GM12878 (cell line): ENCODE results near the gene ENDOU. TPM values are rescaled to one million over a fixed set of nuclear protein-coding genes. Genes with fewer than 3 reads are reported as not detected.

ENCODE experiments used
- ATAC-seq: fragments of 200-7000 bp; cut with Tn5 transposase; 3 replicates; pipeline ENCODE4 v1.9.1; 2020; ENCODE audit warnings: mild to moderate bottlenecking, moderate library complexity
- BruUV-seq: library from RNA; stranded (reverse); fragments of 400-500 nt; replicated peaks from 2 replicates; lab custom pipeline; 2021; lab: Mats Ljungman, UMichigan
- CTCF ChIA-PET: fragments of 300-600 bp; sonication (Branson Sonifier 250); formaldehyde crosslinking; extraction: SDS; loops from one replicate; lab custom pipeline; 2021; ENCODE audit warnings: inconsistent platforms; lab: Yijun Ruan, JAX
- POLR2A ChIA-PET: fragments of 350-600 bp; formaldehyde crosslinking; extraction: SDS; loops from one replicate; lab custom pipeline; 2021; ENCODE audit warnings: inconsistent platforms; lab: Charles Lee
- RAD21 ChIA-PET: fragments of 300-600 bp; sonication (Branson Sonifier 250); formaldehyde crosslinking; loops from one replicate; lab custom pipeline; 2023; ENCODE audit warnings: antibody characterized with exemption; ENCODE audit not compliant: unreplicated experiment; lab: Charles Lee
- SMC1A ChIA-PET: fragments of 300-600 bp; sonication (Branson Sonifier 250); formaldehyde crosslinking; loops from one replicate; lab custom pipeline; 2023; ENCODE audit not compliant: unreplicated experiment, uncharacterized antibody; lab: Charles Lee
- DNase-seq: peaks from one replicate; pipeline ENCODE4 v3.0.0-alpha.2; 2011; ENCODE audit warnings: low read depth, low spot score
- FAIRE-seq: peaks from 3 replicates; lab custom pipeline; 2011; peaks lifted over from hg19 to GRCh38; lab: Jason Lieb, UNC
- H2AFZ ChIP-seq: 2 replicates; pipeline ENCODE4 v1.6.0; 2011; ENCODE audit warnings: low read depth, low read length, control low read depth; ENCODE audit not compliant: control insufficient read depth
- H3K27ac ChIP-seq: 2 replicates; pipeline ENCODE4 v1.5.1; 2011; ENCODE audit warnings: control low read depth; ENCODE audit not compliant: control insufficient read depth, insufficient read depth
- H3K27me3 ChIP-seq, 2 experiments: replicated peaks in 1 of 2; 2 replicates each; pipeline versions ENCODE4 v1.6.0 to v1.6.1; 2011; ENCODE audit warnings: low read length in 1 of 2; ENCODE audit not compliant: control insufficient read depth in 2 of 2, insufficient read depth in 2 of 2
- H3K36me3 ChIP-seq, 2 experiments: 2 replicates each; pipeline ENCODE4 v1.5.1; 2011; ENCODE audit warnings: low read length in 1 of 2; ENCODE audit not compliant: control insufficient read depth in 2 of 2, insufficient read depth in 2 of 2
- H3K4me1 ChIP-seq: 2 replicates; pipeline ENCODE4 v1.6.1; 2011; ENCODE audit warnings: mild to moderate bottlenecking, low read length, moderate library complexity, mixed read lengths; ENCODE audit not compliant: control insufficient read depth, insufficient read depth
- H3K4me2 ChIP-seq: 2 replicates; pipeline ENCODE4 v1.6.0; 2011; ENCODE audit warnings: control low read depth; ENCODE audit not compliant: control insufficient read depth, insufficient read depth
- H3K4me3 ChIP-seq: fragments of 200-600 bp; sonication (generic); 2 replicates; pipeline ENCODE4 v1.5.1; 2016
- H3K79me2 ChIP-seq: 2 replicates; pipeline ENCODE4 v1.6.0; 2011; ENCODE audit warnings: low read length; ENCODE audit not compliant: control insufficient read depth, insufficient read depth
- H3K9ac ChIP-seq: 2 replicates; pipeline ENCODE4 v1.8.0; 2011; ENCODE audit warnings: low read length, control low read depth, mixed read lengths; ENCODE audit not compliant: control insufficient read depth, insufficient read depth
- H3K9me3 ChIP-seq: replicated peaks from 3 replicates; pipeline ENCODE4 v1.5.1; 2011; ENCODE audit warnings: mild to moderate bottlenecking, low read length; ENCODE audit not compliant: control insufficient read depth, insufficient read depth
- H4K20me1 ChIP-seq: 2 replicates; pipeline ENCODE4 v1.6.0; 2011; ENCODE audit not compliant: control insufficient read depth, insufficient read depth
- GABPA ChIP-seq: IDR thresholded peaks from 2 replicates; pipeline ENCODE4 v1.6.1; 2014; ENCODE audit warnings: antibody characterized with exemption, low read depth, mild to moderate bottlenecking, inconsistent platforms
- HDAC2 ChIP-seq: fragments of 200-600 bp; sonication (generic); IDR thresholded peaks from 2 replicates; pipeline ENCODE4 v1.6.1; 2017
- IRF3 ChIP-seq: fragments of 450-650 bp; IDR thresholded peaks from 2 replicates; pipeline ENCODE4 v1.6.1; 2014; ENCODE audit warnings: mild to moderate bottlenecking
- JUND ChIP-seq: IDR thresholded peaks from 2 replicates; pipeline ENCODE4 v1.6.1; 2012; ENCODE audit warnings: low read depth, mild to moderate bottlenecking, low read length, improper control_type of control experiment, moderate library complexity
- KAT2A ChIP-seq: conservative IDR thresholded peaks from 2 replicates; pipeline ENCODE4 v1.6.1; 2011; ENCODE audit warnings: low read depth, low read length; ENCODE audit not compliant: control insufficient read depth
- MXI1 ChIP-seq: fragments of 150-350 bp; IDR thresholded peaks from 2 replicates; pipeline ENCODE4 v1.6.1; 2011; ENCODE audit warnings: low read depth, mild to moderate bottlenecking, inconsistent platforms, low read length, improper control_type of control experiment
- NBN ChIP-seq: fragments of 450-650 bp; IDR thresholded peaks from 2 replicates; pipeline ENCODE4 v1.6.1; 2016
- NFYA ChIP-seq: IDR thresholded peaks from 2 replicates; pipeline ENCODE4 v1.6.1; 2011; ENCODE audit warnings: low read depth, mild to moderate bottlenecking, low read length, improper control_type of control experiment, borderline replicate concordance
- POLR2A ChIP-seq: IDR thresholded peaks from 2 replicates; pipeline ENCODE4 v1.6.1; 2011; ENCODE audit warnings: low read depth, mild to moderate bottlenecking, low read length
- RAD21 ChIP-seq: IDR thresholded peaks from 2 replicates; pipeline ENCODE4 v1.6.1; 2011; ENCODE audit warnings: mild to moderate bottlenecking, low read depth, low read length, moderate library complexity; ENCODE audit not compliant: insufficient read depth
- SREBF1 ChIP-seq: IDR thresholded peaks from 2 replicates; pipeline ENCODE4 v1.6.1; 2012; ENCODE audit warnings: mild to moderate bottlenecking, low read length
- ZBTB33 ChIP-seq: fragments of 450-650 bp; IDR thresholded peaks from 2 replicates; pipeline ENCODE4 v1.6.1; 2017; ENCODE audit warnings: mild to moderate bottlenecking
- WGBS: methylation state at CpG from one replicate; pipeline ENCODE4 v1.1.6; 2016; ENCODE audit warnings: low lambda C conversion rate; ENCODE audit not compliant: insufficient replicate concordance, insufficient coverage; ENCODE audit errors: missing lambda C conversion rate; 5-methylcytosine and 5-hydroxymethylcytosine counted together
- in situ Hi-C: fragments of 300-500 bp; cut with MboI; formaldehyde crosslinking; loops from 9 replicates; pipeline ENCODE4 v1.14.3; 2018; ENCODE audit warnings: mixed read lengths
- intact Hi-C: fragments of 100-400 bp; cut with micrococcal nuclease; formaldehyde crosslinking; loops from one replicate; pipeline ENCODE4 v1.14.2; 2022; ENCODE audit not compliant: unreplicated experiment
- polyA plus RNA-seq, 11 experiments: library from polyadenylated mRNA; depleted of rRNA in 4 of 11; unstranded in 6 of 11; stranded (reverse) in 5 of 11; fragments of >200 nt; fragmentation: Nextera tagmentation in 4 of 11; fragmentation: Illumina TruSeq in 1 of 11; extraction: Ambion mirVana in 4 of 11; extraction: Trizol in 1 of 11; gene quantifications; 1 replicate in 1 of 11; 2 replicates in 10 of 11; pipeline versions ENCODE4 v1.2.1 to v1.2.3, GENCODE V29; 2011 to 2016; ENCODE audit warnings: inconsistent platforms in 2 of 11, missing spikeins in 2 of 11, low read depth in 1 of 11
- total RNA-seq, 4 experiments: library from RNA; depleted of rRNA in 3 of 4; stranded (reverse); fragments of >200 nt in 3 of 4; fragmentation: Illumina TruSeq in 1 of 4; extraction: Trizol in 1 of 4; gene quantifications; 2 replicates each; pipeline versions ENCODE4 v1.2.1 to v1.2.3, GENCODE V29; 2013 to 2021
- TF ChIP-seq, protein P1 (sequence below): fragments of 450-650 bp; IDR thresholded peaks from 2 replicates; pipeline ENCODE4 v1.6.1; 2016; ENCODE audit warnings: mild to moderate bottlenecking
- TF ChIP-seq, protein P2 (sequence below): IDR thresholded peaks from 2 replicates; pipeline ENCODE4 v1.6.1; 2012; ENCODE audit warnings: low read depth, low read length, improper control_type of control experiment
- TF ChIP-seq, protein P3 (sequence below): fragments of 450-650 bp; IDR thresholded peaks from 2 replicates; pipeline ENCODE4 v1.6.1; 2017; ENCODE audit warnings: low read depth, mild to moderate bottlenecking, moderate library complexity
- TF ChIP-seq, protein P4 (sequence below): IDR thresholded peaks from 2 replicates; pipeline ENCODE4 v1.6.1; 2011; ENCODE audit warnings: borderline replicate concordance, low read depth, mild to moderate bottlenecking, moderate library complexity, mixed read lengths, low read length; ENCODE audit not compliant: insufficient read depth; ENCODE audit errors: extremely low read length

ENDOU gene
- total and polyA plus RNA-seq, 10 of the 15 experiments (the other 5 are each of a cell fraction or from before 2014, with no cell fraction given), result 0.03 to 0.17 (median 0.10) TPM; not detected in 4

GRCh38 chr12:47689215-47689614, 36.1 kb downstream of the ENDOU start:
- POLR2A ChIA-PET, result no interaction called here
- no peak overlapping the region for H3K4me3 ChIP-seq
- peaks cover 1 to 8% of the 10 kb centered on the region in 2 experiments; a peak in 3 of 4 replicates for H3K36me3 ChIP-seq
- no peak for FAIRE-seq
- WGBS, result 96% methylated on average over 2 of the region's 2 CpGs
- H3K9me3 ChIP-seq, result no peaks in the 10 kb centered on the region
- in situ Hi-C loops (loop anchor here (10.0 kb wide), 1 partner anchor 654 kb away; no protein-coding TSS in a partner anchor), intact Hi-C loops (no loop called here)
- no TSS peak for BruUV-seq
- no peak overlapping the region for H3K4me2 ChIP-seq
- H4K20me1 ChIP-seq, result no peaks in the 10 kb centered on the region
- H3K4me1 ChIP-seq, result no peaks in the 10 kb centered on the region
- ATAC-seq, result no peak
- no peak overlapping the region for H2AFZ ChIP-seq
- RAD21 ChIA-PET, result no interaction called here
- no peak overlapping the region for H3K9ac ChIP-seq
- SMC1A ChIA-PET, result interaction anchor here (0.8 kb wide), 1 partner anchor 657 kb away, joined by 3 read pairs; no protein-coding TSS in a partner anchor
- H3K27me3 ChIP-seq, result no peaks in the 10 kb centered on the region
- CTCF ChIA-PET, result interaction anchor here (1.0 to 1.3 kb wide), 2 partner anchors 38 to 657 kb away, joined by 3 to 5 read pairs; no protein-coding TSS in a partner anchor
- no peak overlapping the region for H3K27ac ChIP-seq
- H3K79me2 ChIP-seq, result no peaks in the 10 kb centered on the region
- DNase-seq, result no peak
- no peak for TF ChIP-seq RAD21
- no peak for TF ChIP-seq SREBF1
- TF ChIP-seq KAT2A, result no peak
- TF ChIP-seq JUND, result no peak
- TF ChIP-seq GABPA, result no peak
- TF ChIP-seq, protein P1, sequence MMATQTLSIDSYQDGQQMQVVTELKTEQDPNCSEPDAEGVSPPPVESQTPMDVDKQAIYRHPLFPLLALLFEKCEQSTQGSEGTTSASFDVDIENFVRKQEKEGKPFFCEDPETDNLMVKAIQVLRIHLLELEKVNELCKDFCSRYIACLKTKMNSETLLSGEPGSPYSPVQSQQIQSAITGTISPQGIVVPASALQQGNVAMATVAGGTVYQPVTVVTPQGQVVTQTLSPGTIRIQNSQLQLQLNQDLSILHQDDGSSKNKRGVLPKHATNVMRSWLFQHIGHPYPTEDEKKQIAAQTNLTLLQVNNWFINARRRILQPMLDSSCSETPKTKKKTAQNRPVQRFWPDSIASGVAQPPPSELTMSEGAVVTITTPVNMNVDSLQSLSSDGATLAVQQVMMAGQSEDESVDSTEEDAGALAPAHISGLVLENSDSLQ, result no peak
- TF ChIP-seq MXI1, result no peak
- TF ChIP-seq NBN, result no peak
- TF ChIP-seq, protein P2, sequence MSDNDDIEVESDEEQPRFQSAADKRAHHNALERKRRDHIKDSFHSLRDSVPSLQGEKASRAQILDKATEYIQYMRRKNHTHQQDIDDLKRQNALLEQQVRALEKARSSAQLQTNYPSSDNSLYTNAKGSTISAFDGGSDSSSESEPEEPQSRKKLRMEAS, result no peak
- no peak for TF ChIP-seq HDAC2
- no peak for TF ChIP-seq IRF3
- no peak for TF ChIP-seq POLR2A
- TF ChIP-seq, protein P3, sequence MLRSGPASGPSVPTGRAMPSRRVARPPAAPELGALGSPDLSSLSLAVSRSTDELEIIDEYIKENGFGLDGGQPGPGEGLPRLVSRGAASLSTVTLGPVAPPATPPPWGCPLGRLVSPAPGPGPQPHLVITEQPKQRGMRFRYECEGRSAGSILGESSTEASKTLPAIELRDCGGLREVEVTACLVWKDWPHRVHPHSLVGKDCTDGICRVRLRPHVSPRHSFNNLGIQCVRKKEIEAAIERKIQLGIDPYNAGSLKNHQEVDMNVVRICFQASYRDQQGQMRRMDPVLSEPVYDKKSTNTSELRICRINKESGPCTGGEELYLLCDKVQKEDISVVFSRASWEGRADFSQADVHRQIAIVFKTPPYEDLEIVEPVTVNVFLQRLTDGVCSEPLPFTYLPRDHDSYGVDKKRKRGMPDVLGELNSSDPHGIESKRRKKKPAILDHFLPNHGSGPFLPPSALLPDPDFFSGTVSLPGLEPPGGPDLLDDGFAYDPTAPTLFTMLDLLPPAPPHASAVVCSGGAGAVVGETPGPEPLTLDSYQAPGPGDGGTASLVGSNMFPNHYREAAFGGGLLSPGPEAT, result no peak
- TF ChIP-seq, protein P4, sequence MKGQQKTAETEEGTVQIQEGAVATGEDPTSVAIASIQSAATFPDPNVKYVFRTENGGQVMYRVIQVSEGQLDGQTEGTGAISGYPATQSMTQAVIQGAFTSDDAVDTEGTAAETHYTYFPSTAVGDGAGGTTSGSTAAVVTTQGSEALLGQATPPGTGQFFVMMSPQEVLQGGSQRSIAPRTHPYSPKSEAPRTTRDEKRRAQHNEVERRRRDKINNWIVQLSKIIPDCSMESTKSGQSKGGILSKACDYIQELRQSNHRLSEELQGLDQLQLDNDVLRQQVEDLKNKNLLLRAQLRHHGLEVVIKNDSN, result no peak
- TF ChIP-seq NFYA, result no peak
- no peak for TF ChIP-seq ZBTB33
